Naive thymus-derived CD4-positive, alpha-beta T cell (primary cell): ENCODE data around the gene MAPK14. TPM values are rescaled to one million over a fixed set of nuclear protein-coding genes. Genes with fewer than 3 reads are reported as not detected.
"Not testable (repeated sequence)": the region's sequence is repeated elsewhere in the genome, so short reads cannot be mapped to it uniquely, and the experiment has no call there.

Source experiments
- ATAC-seq: fragments of 150-1000 bp; cut with Tn5 transposase; 2 replicates; pipeline ENCODE4 v1.10.0; 2021; ENCODE audit warnings: mild to moderate bottlenecking, moderate library complexity
- CTCF ChIA-PET: fragments of 350-600 bp; sonication (Branson Sonifier 250); formaldehyde crosslinking; loops from one replicate; lab custom pipeline; 2021; ENCODE audit warnings: antibody characterized with exemption; lab: Charles Lee
- POLR2A ChIA-PET: fragments of 350-600 bp; sonication (Branson Sonifier 250); formaldehyde crosslinking; loops from one replicate; lab custom pipeline; 2021; ENCODE audit warnings: antibody characterized with exemption, inconsistent platforms; lab: Charles Lee
- DNase-seq, 9 donors: peaks; one replicate each; pipeline versions ENCODE4 v3.0.0 to v3.0.0-alpha.2; 2020 to 2022; ENCODE audit warnings: mixed read lengths in 1 of 9
- H3K27ac ChIP-seq: one replicate; pipeline ENCODE4 v1.7.0; 2013; ENCODE audit warnings: mild to moderate bottlenecking, low read depth, low read length, moderate library complexity
- H3K27me3 ChIP-seq, 2 donors: one replicate each; pipeline ENCODE4 v1.7.0; 2013; ENCODE audit warnings: low read length in 2 of 2, mild to moderate bottlenecking in 2 of 2, moderate library complexity in 2 of 2; ENCODE audit not compliant: control insufficient read depth in 2 of 2, insufficient read depth in 2 of 2
- H3K36me3 ChIP-seq, 3 experiments: 1 replicate in 2 of 3; 2 replicates in 1 of 3; pipeline ENCODE4 v1.7.0; 2013; ENCODE audit warnings: low read length in 3 of 3, mild to moderate bottlenecking in 3 of 3, moderate library complexity in 1 of 3; ENCODE audit not compliant: insufficient read depth in 3 of 3, control insufficient read depth in 2 of 3
- H3K4me1 ChIP-seq, 2 donors: one replicate each; pipeline ENCODE4 v1.7.0; 2013; ENCODE audit warnings: low read length in 2 of 2, mild to moderate bottlenecking in 2 of 2, moderate library complexity in 1 of 2; ENCODE audit not compliant: control insufficient read depth in 2 of 2, insufficient read depth in 2 of 2
- H3K4me3 ChIP-seq: 2 replicates; pipeline ENCODE4 v1.7.0; 2013; ENCODE audit warnings: mild to moderate bottlenecking, low read length
- H3K9me3 ChIP-seq, 3 experiments: 1 replicate in 2 of 3; 2 replicates in 1 of 3; pipeline ENCODE4 v1.7.0; 2013; ENCODE audit warnings: low read length in 3 of 3; ENCODE audit not compliant: control insufficient read depth in 2 of 3
- H3K27ac Mint-ChIP-seq, 9 donors: one replicate each; pipeline ENCODE4 v1.8.0; 2020 to 2022; ENCODE audit warnings: mixed read lengths in 9 of 9, mild to moderate bottlenecking in 8 of 9, moderate library complexity in 5 of 9, inconsistent platforms in 2 of 9
- H3K27me3 Mint-ChIP-seq, 5 donors: one replicate each; pipeline ENCODE4 v1.8.0; 2021 to 2022; ENCODE audit warnings: mixed read lengths in 5 of 5, mild to moderate bottlenecking in 1 of 5
- H3K36me3 Mint-ChIP-seq, 5 donors: one replicate each; pipeline ENCODE4 v1.8.0; 2020 to 2022; ENCODE audit warnings: mixed read lengths in 5 of 5, mild to moderate bottlenecking in 3 of 5, inconsistent platforms in 1 of 5
- H3K4me1 Mint-ChIP-seq, 7 donors: one replicate each; pipeline ENCODE4 v1.8.0; 2020 to 2022; ENCODE audit warnings: mixed read lengths in 7 of 7, mild to moderate bottlenecking in 3 of 7, inconsistent platforms in 1 of 7
- H3K4me3 Mint-ChIP-seq, 10 donors: one replicate each; pipeline ENCODE4 v1.8.0; 2020 to 2022; ENCODE audit warnings: mild to moderate bottlenecking in 10 of 10, mixed read lengths in 10 of 10, moderate library complexity in 6 of 10, inconsistent platforms in 2 of 10
- H3K9me3 Mint-ChIP-seq, 11 donors: one replicate each; pipeline ENCODE4 v1.8.0; 2020 to 2022; ENCODE audit warnings: mixed read lengths in 11 of 11, mild to moderate bottlenecking in 4 of 11, inconsistent platforms in 1 of 11, moderate library complexity in 1 of 11
- intact Hi-C, 2 donors: fragments of 100-400 bp; cut with micrococcal nuclease; formaldehyde crosslinking; loops; one replicate each; pipeline ENCODE4 v1.15.1; 2023
- polyA plus RNA-seq, 2 donors: library from polyadenylated mRNA; unstranded; fragments of 300-500 nt; fragmentation: Illumina TruSeq; gene quantifications; one replicate each; pipeline ENCODE4 v1.2.3, GENCODE V29; 2021
- total RNA-seq, 6 experiments: library from RNA in 5 of 6; stranded (reverse) in 5 of 6; gene quantifications; 1 replicate in 5 of 6; 2 replicates in 1 of 6; pipeline ENCODE4 v1.2.3 and lab custom pipeline; 2021 to 2026

MAPK14 gene
- 10 to 100 TPM; 47.2 to 81.0 (median 62.6) TPM for total RNA-seq
- 10 to 100 TPM; 43.2 to 59.6 TPM for polyA plus RNA-seq
- total RNA-seq (lab: John Stamatoyannopoulos, UW), result 89.9 reads per million, percentile 82 among the genes with 10 or more reads in this experiment

DNA sequence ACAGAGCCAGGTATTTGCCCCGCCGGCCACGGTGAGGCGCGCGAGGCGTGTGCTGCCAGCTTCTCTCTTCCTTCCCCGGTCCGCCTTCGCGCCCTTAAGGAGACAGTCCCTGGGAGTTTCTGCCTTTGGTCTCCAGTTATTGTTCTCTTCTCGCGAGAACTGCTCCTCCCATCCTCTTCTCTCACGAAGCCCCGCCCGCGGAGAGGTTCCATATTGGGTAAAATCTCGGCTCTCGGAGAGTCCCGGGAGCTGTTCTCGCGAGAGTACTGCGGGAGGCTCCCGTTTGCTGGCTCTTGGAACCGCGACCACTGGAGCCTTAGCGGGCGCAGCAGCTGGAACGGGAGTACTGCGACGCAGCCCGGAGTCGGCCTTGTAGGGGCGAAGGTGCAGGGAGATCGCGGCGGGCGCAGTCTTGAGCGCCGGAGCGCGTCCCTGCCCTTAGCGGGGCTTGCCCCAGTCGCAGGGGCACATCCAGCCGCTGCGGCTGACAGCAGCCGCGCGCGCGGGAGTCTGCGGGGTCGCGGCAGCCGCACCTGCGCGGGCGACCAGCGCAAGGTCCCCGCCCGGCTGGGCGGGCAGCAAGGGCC lies at the start of gene MAPK14:
Gene MAPK14, plus strand, starts transcription at position 308 of the 587 bp plus-strand sequence. CDS start 350 bp downstream, outside the sequence.
- intact Hi-C loops, result loop anchor here (1.0 to 5.0 kb wide), 13 partner anchors 68 to 1635 kb away; partner anchors contain the start of genes SRPK1 (in 2 of the 2), BRPF3 (in 1 of the 2), C6orf89 (in 1 of the 2) and NUDT3 (in 1 of the 2)
- peaks cover 19 to 35% (median 24%) of the 10 kb centered on the region in 5 donors for H3K27me3 Mint-ChIP-seq
- peaks cover 27 to 55% (median 43%) of the 10 kb centered on the region in 7 donors for H3K4me1 Mint-ChIP-seq

DNA sequence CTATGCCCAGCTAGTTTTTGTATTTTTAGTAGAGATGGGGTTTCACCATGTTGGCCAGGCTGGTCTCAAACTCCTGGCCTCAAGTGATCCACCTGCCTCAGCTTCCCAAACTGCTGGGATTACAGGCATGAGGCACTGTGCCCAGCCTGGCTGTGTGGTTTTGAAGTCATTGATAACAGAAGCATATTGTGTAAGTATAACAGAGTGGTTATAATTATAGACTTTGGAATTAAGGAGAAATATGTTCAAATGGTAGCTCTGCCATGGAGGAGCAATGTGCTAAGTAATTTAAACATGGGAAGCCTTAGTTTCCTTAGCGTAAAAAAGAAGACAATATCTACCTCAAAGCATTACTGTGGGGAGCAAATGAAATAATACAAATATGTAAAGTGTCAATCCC lies 47.5 kb upstream of the MAPK14 start:
- H3K9me3 ChIP-seq, H3K4me1 ChIP-seq, DNase-seq, H3K27ac ChIP-seq, H3K9me3 Mint-ChIP-seq, H3K27me3 ChIP-seq, H3K4me3 Mint-ChIP-seq, H3K4me3 ChIP-seq, H3K36me3 ChIP-seq, H3K36me3 Mint-ChIP-seq, H3K27ac Mint-ChIP-seq, H3K4me1 Mint-ChIP-seq, intact Hi-C loops, ATAC-seq: not testable (repeated sequence)
- POLR2A ChIA-PET, result interaction anchor here (0.6 kb wide), 1 partner anchor 12 kb away, joined by 3 read pairs; no protein-coding TSS in a partner anchor
- H3K27me3 Mint-ChIP-seq, result peaks cover 0 to 27% (median 0%) of the 10 kb centered on the region in 5 donors
- CTCF ChIA-PET, result interaction anchor here (0.5 to 0.7 kb wide), 2 partner anchors 42 to 407 kb away, joined by 3 to 4 read pairs; no protein-coding TSS in a partner anchor

More for the DNA sequence above, at the start of gene MAPK14:
- peak within 1 kb of the TSS; percentile 63 for H3K4me3 ChIP-seq
- peak within 1 kb of the TSS; percentile 85 for H3K27ac ChIP-seq
- H3K9me3 Mint-ChIP-seq, result peaks cover 0 to 2% (median 0%) of the 10 kb centered on the region in 11 donors
- peak within 1 kb of the TSS; percentile 87 to 95 (median 92) for H3K27ac Mint-ChIP-seq
- peaks cover 0 to 14% (median 4%) of the 10 kb centered on the region in 5 donors for H3K36me3 Mint-ChIP-seq
- ATAC-seq (peak; percentile 95), DNase-seq (peak; percentile 91 to 100 (median 99))
- H3K27me3 ChIP-seq, result no peaks in the 10 kb centered on the region
- peaks cover 0 to 7% (median 0%) of the 10 kb centered on the region in 3 experiments for H3K36me3 ChIP-seq
- POLR2A ChIA-PET, result interaction anchor here (0.6 to 3.6 kb wide), 20 partner anchors 11 to 723 kb away, joined by 3 to 56 read pairs (median 6); partner anchors contain the start of genes BRPF3 and SRPK1
- H3K9me3 ChIP-seq, result no peaks in the 10 kb centered on the region
- H3K4me3 Mint-ChIP-seq, result peak within 1 kb of the TSS; percentile 91 to 100 (median 94)
- peaks cover 16 to 23% of the 10 kb centered on the region in 2 donors for H3K4me1 ChIP-seq
- CTCF ChIA-PET, result interaction anchor here (0.7 to 6.3 kb wide), 21 partner anchors 10 to 730 kb away, joined by 3 to 104 read pairs (median 4); no protein-coding TSS in a partner anchor

DNA sequence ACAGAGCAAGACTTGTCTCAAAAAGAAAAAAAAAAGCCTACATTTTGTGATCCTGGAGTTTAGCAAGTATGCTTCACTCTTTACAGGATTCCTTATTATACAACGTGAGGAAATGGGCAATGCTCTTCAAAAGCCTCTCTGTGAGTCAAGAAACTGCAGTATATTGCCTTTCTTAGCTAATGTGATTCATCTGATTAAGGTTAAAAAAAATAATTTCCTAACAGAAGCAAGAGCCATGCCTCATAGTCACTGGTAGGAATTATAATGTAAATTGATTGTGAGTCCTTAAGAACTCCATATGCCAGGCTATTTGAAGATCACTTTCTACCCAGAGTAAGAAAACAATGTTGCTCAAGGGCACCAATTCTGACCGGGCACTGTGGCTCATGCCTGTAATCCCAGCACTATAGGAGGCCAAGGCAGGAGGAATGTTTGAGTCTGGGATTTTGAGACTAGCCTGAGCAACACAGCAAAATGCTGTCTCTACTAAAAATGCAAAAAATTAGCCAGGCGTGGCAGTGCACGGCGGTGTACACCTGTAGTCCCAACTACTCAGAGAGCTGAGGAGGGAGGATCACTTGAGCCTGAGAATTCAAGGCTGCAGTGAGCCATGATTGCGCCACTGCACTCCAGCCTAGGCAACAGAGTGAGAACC lies 46.5 kb upstream of the MAPK14 start:
- ChIA-PET POLR2A (no interaction called here), CTCF (no interaction called here)
- intact Hi-C loops, result no loop called here
- ATAC-seq (no peak), DNase-seq (no peak)
- Histone ChIP-seq H3K36me3 (no peaks in the 10 kb centered on the region), H3K4me1 (no peaks in the 10 kb centered on the region), H3K27ac (no peak overlapping the region), H3K27me3 (no peaks in the 10 kb centered on the region), H3K4me3 (no peak overlapping the region), H3K9me3 (no peaks in the 10 kb centered on the region)
- Mint-ChIP-seq H3K4me1 (no peaks in the 10 kb centered on the region), H3K27ac (no peak overlapping the region), H3K36me3 (no peaks in the 10 kb centered on the region), H3K4me3 (no peak overlapping the region), H3K27me3 (peaks cover 0 to 27% (median 0%) of the 10 kb centered on the region in 5 donors), H3K9me3 (no peaks in the 10 kb centered on the region)

DNA sequence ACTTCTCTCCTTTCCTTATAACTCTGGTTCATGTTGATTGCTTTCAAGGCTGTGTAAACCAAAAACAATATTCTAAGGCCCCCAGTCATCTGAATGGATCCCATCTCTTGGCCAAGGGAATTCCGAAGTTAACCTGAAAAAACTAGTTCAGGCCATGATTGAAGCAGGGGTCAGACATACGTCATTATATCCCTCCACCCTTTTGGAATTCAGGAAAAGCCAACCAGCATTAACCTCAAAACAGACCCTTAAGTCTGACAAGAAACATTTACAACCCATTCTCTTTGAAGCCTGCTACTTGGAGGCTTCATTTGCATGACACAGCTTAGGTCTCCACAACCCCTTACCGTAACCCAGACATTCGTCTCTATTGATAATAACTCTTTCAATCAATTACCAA lies 42.9 kb upstream of the MAPK14 start:
- H3K27me3 Mint-ChIP-seq, result peaks cover 0 to 29% (median 0%) of the 10 kb centered on the region in 5 donors
- H3K27ac ChIP-seq, result no peak overlapping the region
- no peak overlapping the region for H3K4me3 ChIP-seq
- no peaks in the 10 kb centered on the region for H3K36me3 Mint-ChIP-seq
- no peaks in the 10 kb centered on the region for H3K27me3 ChIP-seq
- H3K4me3 Mint-ChIP-seq, result no peak overlapping the region
- H3K9me3 ChIP-seq, result no peaks in the 10 kb centered on the region
- no peaks in the 10 kb centered on the region for H3K4me1 ChIP-seq
- POLR2A ChIA-PET, result no interaction called here
- intact Hi-C loops, result no loop called here
- no peak overlapping the region for H3K27ac Mint-ChIP-seq
- no peak for ATAC-seq
- CTCF ChIA-PET, result no interaction called here
- H3K9me3 Mint-ChIP-seq, result no peaks in the 10 kb centered on the region
- no peak for DNase-seq
- no peaks in the 10 kb centered on the region for H3K36me3 ChIP-seq
- no peaks in the 10 kb centered on the region for H3K4me1 Mint-ChIP-seq

DNA sequence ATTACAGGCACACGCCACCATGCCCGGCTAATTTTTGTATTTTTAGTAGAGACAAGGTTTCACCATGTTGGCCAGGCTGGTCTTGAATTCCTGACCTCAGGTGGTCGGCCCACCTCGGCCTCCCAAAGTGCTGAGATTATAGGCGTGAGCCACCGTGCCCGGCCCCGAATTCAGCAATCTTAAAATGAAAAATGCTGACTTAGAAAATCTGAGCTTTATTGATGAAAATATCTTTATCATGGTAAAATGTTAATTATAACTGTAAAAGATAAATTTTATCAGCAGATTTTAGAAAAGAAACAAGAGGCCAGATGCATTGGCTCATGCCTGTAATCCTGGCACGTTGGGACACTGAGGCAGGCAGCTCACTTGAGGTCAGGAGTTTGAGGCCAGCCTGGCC lies 39.6 kb upstream of the MAPK14 start:
- H3K4me1 Mint-ChIP-seq, H3K27ac ChIP-seq, H3K9me3 Mint-ChIP-seq, H3K27me3 Mint-ChIP-seq, CTCF ChIA-PET, DNase-seq, H3K27ac Mint-ChIP-seq, intact Hi-C loops, H3K36me3 ChIP-seq, POLR2A ChIA-PET, H3K36me3 Mint-ChIP-seq, H3K4me3 Mint-ChIP-seq, H3K4me1 ChIP-seq, H3K4me3 ChIP-seq, H3K9me3 ChIP-seq, ATAC-seq, H3K27me3 ChIP-seq: not testable (repeated sequence)

DNA sequence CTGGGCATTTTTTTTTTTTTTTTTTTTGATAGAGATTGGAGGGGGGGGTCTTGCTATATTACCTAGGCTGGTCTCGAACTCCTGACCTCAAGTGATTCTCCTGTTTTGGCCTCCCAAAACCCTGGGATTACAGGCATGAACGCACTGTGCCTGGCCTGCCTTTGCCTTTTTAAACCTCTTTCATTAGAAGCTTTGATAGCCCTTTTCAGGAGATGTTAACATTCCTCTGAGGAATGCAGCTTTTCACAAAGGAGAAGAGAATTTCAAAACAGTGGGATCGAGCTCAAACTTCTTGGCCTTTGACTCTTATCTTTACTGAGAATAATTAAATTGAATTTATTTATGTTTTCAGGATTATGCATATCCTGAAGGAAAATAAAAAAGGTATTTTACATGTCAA lies 34.5 kb upstream of the MAPK14 start:
- Histone ChIP-seq H3K36me3 (no peaks in the 10 kb centered on the region), H3K4me1 (no peaks in the 10 kb centered on the region), H3K9me3 (no peaks in the 10 kb centered on the region), H3K27ac (no peak overlapping the region), H3K27me3 (no peaks in the 10 kb centered on the region), H3K4me3 (no peak overlapping the region)
- Mint-ChIP-seq H3K27me3 (peaks cover 0 to 8% (median 0%) of the 10 kb centered on the region in 5 donors), H3K36me3 (peaks cover 0 to 4% (median 0%) of the 10 kb centered on the region in 5 donors), H3K27ac (no peak overlapping the region), H3K9me3 (peaks cover 0 to 5% (median 0%) of the 10 kb centered on the region in 11 donors), H3K4me3 (no peak overlapping the region), H3K4me1 (no peaks in the 10 kb centered on the region)
- POLR2A ChIA-PET, result interaction anchor here (0.6 kb wide), 1 partner anchor 63 kb away, joined by 4 read pairs; no protein-coding TSS in a partner anchor
- ATAC-seq (no peak), DNase-seq (no peak)
- CTCF ChIA-PET, result no interaction called here
- intact Hi-C loops, result no loop called here
